GM10847 (cell line): ENCODE measurements around the gene PPP1R13B.

ENCODE experiments used
- POLR2A ChIP-seq: IDR thresholded peaks from 2 replicates; pipeline ENCODE4 v1.6.1; 2011; ENCODE audit not compliant: insufficient read length; ENCODE audit errors: extremely low read depth

PPP1R13B gene

GRCh38 chr14:103738166-103738565, 109.2 kb downstream of the PPP1R13B start:
- TF ChIP-seq POLR2A: no peak

DNA sequence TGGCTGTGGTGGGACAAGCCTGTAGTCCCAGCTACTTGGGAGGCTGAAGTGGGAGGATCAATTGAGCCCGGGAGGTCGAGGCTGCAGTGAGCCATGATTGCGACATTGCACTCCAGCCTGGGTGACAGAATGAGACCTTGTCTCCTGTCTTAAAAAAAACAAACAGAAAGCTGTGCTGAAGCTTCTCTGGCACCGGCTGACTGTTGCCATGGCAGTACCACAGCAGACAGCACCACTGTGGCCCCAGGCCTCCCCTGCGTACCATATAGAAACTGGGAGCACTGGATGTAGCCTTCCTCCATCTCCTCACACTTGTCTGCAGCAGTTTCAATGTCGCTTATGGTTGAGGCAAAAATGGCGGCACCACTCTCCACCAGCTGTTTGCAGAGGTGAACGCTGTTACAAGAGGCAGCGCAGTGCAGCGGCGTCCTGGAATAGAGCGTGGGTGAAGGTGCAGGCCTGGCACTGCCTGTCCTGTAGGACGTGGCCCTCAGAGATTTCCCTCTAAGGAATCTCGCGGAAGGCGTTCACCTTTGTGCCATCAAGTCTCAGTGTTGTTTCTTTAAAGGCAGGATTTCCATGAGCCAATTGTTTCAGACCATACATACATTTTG, 109.8 kb downstream of the PPP1R13B start:
- no peak for TF ChIP-seq POLR2A

DNA sequence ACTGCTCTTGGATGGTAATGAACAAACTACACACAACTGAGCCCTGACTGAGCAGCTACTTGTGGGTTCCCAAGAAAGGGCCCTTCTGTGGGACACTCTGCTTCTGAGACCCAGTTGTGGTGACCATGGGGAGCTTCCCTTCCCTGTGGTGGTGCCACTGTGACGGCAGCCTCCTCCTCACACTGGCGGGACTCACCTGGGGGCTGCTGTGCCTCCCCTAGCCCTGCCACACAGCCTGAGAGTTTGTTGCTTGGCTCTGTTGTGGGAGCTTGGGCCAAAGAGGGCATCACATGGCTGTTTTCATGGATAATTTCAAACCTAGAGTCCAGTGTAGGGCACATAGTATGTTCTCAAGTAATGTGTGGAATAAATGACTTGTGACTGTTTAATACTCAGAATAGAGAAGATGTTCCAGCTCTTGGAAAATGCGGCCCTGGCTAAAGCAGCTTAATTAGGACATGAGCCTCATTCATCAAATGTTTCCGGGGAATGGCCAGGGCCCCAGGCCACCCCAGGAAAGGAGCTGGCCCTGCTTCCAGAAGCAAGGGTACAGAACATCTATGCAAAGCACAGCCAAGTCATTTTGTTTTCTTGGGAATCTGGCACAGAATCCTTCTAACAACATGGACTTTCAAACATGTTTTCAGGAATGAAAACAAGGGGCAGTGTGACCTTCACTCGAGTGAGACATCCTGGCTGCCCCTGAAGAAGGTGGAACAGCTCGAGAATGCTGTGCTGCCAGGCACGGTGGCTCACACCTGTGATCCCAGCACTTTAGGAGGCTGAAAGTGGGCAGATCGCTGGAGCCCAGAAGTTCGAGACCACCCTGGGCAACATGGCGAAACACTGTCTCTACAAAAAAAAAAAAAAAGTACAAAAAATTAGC, 110.6 kb downstream of the PPP1R13B start:
- TF ChIP-seq POLR2A: no peak

DNA sequence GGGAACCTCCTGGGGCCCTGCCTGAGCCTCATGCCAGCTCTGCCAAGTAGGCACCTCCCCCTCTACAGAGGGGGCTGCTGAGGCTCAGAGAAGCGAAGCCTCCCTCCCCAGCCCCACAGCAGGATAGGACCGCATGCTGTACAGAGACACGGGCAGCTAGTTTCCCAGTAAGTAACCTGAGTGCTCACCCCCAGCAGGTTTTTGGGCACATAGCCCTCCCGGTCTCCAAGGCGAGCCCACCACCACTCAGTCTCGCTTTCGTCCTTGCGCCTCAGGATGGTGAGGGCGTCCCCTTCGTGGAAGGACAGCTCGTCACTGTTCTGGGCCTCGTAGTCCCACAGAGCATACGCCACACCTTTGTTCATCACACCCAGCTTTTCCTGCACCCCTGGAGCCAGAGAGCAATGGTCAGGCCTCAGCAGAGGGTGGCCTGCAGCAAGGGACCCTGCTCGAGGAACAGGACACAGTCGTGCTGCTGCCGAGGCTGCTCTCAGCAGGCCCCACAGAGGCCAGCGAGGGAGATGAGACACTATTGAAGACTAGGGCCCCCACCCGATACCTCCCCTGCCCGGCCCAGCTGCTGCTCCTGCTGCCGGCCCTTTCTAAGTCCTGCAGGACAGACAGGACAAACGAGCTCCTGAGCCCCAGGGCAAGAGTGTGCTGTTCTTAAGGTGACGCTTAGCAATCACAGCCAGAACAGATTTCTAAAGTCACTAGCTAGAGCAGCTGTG, 111.4 kb downstream of the PPP1R13B start:
- TF ChIP-seq POLR2A: no peak

- TF ChIP-seq POLR2A: no peak
Measured at GRCh38 chr14:103735439-103735814, 111.9 kb downstream of the PPP1R13B start.

GRCh38 chr14:103735022-103735421, 112.4 kb downstream of the PPP1R13B start:
- no peak for TF ChIP-seq POLR2A

GRCh38 chr14:103734081-103734888, 113.1 kb downstream of the PPP1R13B start:
- no peak for TF ChIP-seq POLR2A

DNA sequence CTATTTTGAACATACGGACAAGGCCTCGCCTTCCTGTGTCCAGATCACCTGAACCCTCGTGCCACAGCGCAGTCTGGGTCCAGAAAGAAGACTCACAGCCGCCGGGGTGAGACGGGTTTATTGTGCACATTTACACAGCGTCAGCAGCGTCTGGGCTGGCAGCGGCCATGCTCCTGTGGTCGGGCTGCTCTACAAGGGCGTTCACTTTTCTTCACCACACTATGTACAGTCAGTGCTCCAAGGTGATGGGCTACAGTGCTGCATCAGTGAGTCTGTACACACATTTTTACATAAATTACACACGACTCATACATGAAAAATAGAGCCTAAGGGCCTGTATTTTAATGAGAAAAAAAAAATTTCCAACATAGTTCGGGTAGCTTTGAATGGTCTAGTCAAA, 113.7 kb downstream of the PPP1R13B start:
- TF ChIP-seq POLR2A: no peak

- no peak for TF ChIP-seq POLR2A
Measured at GRCh38 chr14:103732868-103733620, 114.3 kb downstream of the PPP1R13B start.

GRCh38 chr14:103731916-103732867, 115.2 kb downstream of the PPP1R13B start:
- TF ChIP-seq POLR2A: no peak

GRCh38 chr14:103731481-103731880, 115.9 kb downstream of the PPP1R13B start:
- no peak for TF ChIP-seq POLR2A

DNA sequence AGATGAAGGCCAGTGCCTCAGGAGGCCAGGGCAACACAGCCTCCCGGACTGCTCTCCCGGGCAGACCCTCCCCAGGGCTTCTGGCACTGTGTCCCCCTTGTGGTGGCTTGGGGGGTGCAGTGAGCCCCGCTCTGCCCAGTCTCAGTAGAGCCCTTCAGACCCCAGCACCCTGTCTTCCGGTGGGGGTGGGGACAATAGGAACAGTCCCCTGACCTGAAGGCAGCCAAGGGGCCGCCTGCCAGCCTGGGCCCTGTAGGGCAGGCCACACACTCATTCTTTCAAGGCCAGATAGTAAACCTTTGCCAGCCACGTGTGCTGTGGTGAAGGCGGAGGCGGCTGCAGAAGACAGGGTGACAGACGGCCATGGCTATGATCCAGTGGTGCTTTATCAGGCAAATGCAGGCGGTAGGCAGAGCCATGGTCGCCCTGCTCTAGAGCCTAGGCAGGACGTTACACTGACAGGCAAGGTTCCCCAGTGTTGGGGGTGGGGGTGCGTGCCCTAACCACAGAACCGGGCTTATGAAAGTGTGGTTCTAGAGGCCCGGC, 116.8 kb downstream of the PPP1R13B start:
- TF ChIP-seq POLR2A: no peak
